ENCODE data around the gene SOD1.

DNA sequence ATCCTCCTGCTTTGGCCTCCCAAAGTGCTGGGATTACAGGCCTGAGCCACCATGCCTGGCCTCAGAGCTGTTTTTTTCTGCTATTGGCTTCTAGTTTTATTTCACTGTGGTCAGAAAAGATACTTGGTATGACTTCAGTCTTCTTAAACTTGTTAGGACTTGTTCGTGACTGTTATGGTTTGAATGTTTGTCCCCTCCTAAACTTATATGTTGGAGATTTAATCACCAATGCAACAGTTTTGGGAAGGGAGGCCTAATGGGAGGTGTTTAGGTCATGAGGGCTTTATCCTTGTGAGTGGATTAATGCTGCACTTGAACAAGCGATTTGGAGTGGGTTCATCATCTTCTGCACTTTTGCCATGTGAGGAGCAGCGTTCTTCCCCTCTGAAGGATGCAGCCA is 24.5 kb upstream of the SOD1 start:
- TF ChIP-seq, protein P1, sequence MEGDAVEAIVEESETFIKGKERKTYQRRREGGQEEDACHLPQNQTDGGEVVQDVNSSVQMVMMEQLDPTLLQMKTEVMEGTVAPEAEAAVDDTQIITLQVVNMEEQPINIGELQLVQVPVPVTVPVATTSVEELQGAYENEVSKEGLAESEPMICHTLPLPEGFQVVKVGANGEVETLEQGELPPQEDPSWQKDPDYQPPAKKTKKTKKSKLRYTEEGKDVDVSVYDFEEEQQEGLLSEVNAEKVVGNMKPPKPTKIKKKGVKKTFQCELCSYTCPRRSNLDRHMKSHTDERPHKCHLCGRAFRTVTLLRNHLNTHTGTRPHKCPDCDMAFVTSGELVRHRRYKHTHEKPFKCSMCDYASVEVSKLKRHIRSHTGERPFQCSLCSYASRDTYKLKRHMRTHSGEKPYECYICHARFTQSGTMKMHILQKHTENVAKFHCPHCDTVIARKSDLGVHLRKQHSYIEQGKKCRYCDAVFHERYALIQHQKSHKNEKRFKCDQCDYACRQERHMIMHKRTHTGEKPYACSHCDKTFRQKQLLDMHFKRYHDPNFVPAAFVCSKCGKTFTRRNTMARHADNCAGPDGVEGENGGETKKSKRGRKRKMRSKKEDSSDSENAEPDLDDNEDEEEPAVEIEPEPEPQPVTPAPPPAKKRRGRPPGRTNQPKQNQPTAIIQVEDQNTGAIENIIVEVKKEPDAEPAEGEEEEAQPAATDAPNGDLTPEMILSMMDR (conservative IDR thresholded peaks at IDR 0.05) = no peak
- TF ChIP-seq EZH2 (IDR thresholded peaks at IDR 0.05; ENCODE audit: low read depth) = no peak
